GM21423 (cell line): Measurements from ENCODE around the gene SUSD1.
"Not testable (repeated sequence)": the region's sequence is repeated elsewhere in the genome, so short reads cannot be mapped to it uniquely, and the experiment has no call there.

Experiments used
- ATAC-seq: cut with Tn5 transposase; IDR thresholded peaks from one replicate; pipeline ENCODE4 v1.9.1; 2021; ENCODE audit warnings: mild to moderate bottlenecking, moderate library complexity; ENCODE audit not compliant: unreplicated experiment

Gene SUSD1

DNA sequence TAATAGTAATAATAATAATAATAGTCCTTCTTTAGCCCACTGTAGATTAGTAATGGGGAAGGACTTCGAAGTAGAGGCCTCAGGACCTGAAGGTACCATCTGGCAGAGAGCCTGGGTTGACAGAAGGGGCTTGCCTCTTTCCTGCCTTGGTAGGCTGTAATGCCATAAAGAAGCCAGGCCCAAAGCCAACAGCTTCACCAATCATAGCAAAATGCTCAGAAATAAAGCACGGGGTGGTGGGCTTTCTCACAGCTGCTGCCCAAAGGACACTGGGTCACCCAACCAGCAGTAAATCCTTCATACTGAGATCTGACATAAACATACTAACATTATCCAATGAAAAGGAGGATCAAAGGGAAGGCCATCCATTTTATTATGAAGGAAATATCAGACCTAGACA, 70.7 kb downstream of the SUSD1 start:
- no peak for ATAC-seq

DNA sequence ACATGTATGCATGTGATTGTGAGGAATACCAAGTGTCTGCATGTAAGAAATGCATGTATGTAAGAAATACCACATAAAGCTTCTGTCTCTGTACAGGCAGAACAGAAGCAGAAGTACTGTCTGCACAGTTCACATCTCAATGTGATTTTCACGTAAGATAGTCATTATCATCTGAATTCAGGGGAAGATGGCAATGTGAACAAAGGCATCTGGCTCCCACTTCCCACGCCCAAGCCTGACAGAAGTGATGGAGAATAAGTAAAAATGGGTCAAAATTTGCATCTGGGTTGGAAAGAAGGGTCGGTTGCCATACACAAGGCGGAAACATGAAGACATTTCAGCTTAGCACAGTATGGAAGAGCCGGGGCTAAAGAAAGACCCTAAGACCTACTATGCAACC, 71.7 kb downstream of the SUSD1 start:
- no peak for ATAC-seq

GRCh38 chr9:112097712-112098688, 77.1 kb downstream of the SUSD1 start:
- ATAC-seq, result peak; percentile 58

- ATAC-seq, result no peak
These were observed 80.0 kb downstream of the SUSD1 start for GRCh38 chr9:112094948-112095681.

- no peak for ATAC-seq
These were observed 80.9 kb downstream of the SUSD1 start for GRCh38 chr9:112094241-112094640.

DNA sequence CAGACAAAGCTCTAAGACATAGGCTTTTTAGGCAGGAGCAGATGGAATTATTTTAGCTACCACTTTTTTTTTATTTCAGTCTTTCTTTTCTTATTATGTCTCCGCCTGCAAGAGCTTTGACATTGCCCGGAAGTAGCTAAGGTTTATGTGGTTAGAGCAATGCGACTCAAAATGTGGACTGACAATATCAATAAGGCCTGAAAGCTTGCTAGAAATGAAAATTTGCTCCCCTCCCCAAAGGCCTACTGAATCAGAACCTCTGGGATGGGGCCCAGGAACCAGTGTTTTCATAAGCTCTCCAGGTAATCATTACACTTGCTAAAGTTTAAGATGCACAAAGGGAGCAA, 81.3 kb downstream of the SUSD1 start:
- ATAC-seq, result no peak

DNA sequence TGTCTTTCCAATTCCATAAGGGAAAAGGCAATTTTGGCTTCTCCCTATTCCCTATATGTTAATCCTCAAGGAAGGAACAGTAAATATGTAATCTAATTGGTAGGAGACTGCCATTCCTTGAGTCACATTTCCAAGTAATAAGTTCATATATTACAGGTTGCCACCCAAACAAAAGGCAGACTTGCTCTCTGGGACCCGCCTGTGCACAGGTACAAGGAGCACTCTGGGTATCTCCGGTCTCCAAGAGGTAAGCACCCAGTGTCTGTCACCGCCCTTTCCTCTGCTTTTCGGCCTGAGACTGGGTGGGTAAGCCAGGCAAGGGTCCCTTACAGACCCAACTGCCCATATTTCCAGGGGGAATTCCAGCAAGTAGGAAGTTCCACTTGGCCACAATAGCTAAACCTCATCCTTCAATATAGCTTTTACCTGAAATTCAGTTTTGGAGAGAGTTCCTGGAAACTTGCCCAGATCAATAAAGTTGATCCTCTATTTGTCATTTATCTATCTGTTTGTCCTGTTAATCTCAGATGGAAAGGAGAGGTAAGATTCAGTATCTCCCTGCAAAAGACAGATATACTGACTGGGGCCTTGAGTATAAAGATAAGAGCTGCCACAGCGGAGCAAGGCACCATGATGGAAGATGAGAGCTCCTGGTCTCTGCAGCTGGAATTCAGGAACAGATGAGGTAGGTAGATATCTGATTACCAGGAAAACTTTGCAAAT, 81.8 kb downstream of the SUSD1 start:
- ATAC-seq, result no peak

- no peak for ATAC-seq
These were observed 83.3 kb downstream of the SUSD1 start for GRCh38 chr9:112091810-112092209.

- ATAC-seq, result no peak
These were observed 87.6 kb downstream of the SUSD1 start for GRCh38 chr9:112087506-112087905.

DNA sequence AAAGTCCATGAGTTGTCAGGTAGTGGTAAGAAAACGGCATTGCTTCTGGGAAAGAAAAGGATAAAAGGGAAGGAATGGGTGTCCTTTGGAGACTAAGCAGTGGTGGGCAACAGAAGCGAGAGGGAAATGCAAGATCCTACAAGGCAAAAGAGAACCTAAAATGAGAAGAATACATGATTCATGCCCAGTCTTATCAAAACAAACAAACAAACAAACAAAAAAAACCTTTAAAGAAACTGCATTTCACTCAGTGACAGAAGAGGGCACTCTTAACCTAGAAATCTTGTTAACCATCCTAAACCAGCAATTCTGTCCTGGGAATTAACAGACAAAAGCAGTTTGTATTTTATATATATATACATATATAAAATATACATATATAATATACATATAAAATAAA, 88.5 kb downstream of the SUSD1 start:
- ATAC-seq, result no peak

DNA sequence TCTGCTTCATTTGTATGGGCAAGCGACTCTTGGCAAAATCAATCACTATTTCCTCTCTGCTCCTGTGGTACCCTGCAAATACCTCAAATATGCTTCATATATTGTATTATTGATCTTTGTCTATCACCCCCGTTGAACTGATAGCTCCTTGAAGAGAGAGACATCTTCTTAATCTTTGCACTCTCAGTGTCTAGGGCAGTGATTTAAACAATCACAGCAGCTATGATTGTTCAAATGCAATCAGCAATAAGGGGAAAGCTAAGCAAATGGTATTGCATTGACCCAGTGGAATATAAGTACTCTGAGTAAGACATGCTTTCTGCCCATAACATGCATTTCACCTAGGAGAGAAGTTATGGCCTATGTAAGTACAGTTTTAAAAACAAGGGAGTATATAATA, 90.2 kb downstream of the SUSD1 start:
- no peak for ATAC-seq

GRCh38 chr9:112084334-112084733, 90.8 kb downstream of the SUSD1 start:
- no peak for ATAC-seq

- ATAC-seq, result no peak
These were observed 93.0 kb downstream of the SUSD1 start for GRCh38 chr9:112081918-112082729.

GRCh38 chr9:112080831-112081542, 94.1 kb downstream of the SUSD1 start:
- no peak for ATAC-seq

- peak; percentile 80 for ATAC-seq
These were observed 96.7 kb downstream of the SUSD1 start for GRCh38 chr9:112078432-112078831.

- ATAC-seq, result no peak
These were observed 98.3 kb downstream of the SUSD1 start for GRCh38 chr9:112076814-112077213.

DNA sequence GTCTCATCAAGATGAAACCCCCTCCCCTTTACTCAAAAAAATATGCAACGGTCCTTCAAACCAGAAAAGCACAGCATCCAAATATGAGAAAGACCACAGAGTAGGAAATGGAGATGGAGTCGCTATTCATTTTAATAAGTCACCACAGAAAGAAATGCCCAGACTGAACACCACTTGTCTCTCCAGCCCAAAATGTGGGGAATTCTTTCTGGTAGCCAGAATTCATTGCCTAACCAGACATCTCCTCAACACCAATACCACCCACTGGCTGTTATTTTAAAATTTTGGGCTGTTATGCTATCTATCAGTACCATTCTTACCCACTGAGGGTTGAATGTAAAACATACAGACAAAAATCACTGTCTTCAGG, 100.1 kb downstream of the SUSD1 start:
- no peak for ATAC-seq

DNA sequence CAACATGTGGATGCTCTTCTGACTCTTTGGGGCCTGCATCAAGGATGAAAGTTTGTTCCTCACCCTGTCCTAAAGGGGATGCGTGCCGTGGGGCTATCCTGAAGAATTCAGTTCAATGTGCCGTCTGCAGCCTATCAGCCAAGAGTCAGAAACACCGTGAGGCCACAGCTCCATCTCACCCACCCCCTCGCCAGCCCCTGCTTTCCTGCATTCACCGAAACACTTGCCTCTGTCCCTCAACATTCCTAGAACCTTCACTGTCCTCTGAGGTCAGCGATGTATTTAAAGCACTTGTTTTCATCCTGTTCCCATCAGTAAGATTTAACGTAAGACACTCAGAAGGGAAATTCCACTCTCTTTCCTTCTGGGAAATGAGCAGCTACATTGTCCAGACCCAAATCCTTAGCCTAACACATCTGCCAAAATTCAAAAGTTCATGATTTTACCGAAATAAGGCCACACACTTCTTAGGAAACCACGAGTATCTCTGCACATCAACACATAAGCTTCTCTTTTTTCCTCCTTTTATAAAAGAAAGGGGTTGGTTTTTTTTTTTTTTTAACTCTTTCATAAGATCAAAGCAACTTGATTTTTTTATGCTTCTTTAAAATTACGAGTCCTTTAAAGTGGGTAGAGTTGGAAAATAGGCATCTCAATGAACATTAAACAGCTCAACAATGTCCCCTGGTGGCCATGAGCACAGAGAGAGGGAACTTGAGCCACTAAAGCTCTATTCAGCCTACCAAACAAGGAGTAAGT, 100.7 kb downstream of the SUSD1 start:
- peak; percentile 44 for ATAC-seq

DNA sequence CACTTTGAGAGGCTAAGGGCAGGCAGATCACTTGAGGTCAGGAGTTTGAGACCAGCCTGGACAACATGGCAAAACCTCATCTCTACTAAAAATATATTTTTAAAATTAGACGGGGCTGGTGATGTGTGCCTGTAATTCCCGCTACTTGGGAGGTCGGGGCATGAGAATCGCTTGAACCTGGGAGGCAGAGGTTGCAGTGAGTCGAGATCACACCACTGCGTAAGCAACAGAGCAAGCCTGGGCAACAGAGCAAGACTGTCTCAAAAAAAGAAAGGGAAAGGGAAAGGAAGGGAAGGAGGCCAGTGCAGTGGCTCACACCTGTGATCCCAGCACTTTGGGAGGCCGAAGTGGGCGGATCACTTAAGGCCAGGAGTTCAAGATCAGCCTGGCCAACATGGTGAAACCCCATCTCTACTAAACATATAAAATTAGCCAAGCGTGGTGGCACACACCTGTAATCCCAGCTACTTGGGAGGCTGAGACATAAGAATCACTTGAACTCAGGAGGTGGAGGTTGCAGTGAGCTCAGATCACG, 101.4 kb downstream of the SUSD1 start:
- not testable (repeated sequence) for ATAC-seq
